ENCODE measurements around the gene PADI2. TPM values are rescaled to one million over a fixed set of nuclear protein-coding genes. Genes with fewer than 3 reads are reported as not detected.

PADI2 gene
- total RNA-seq, 4 donors from 2014 or later, result 0.29 to 2.8 (median 0.67) TPM

- DNase-seq, result no peak
- intact Hi-C loops (cut with DNase I; ENCODE audit: low total_unique reads), result no loop called here
- Histone ChIP-seq H3K27ac (no peak overlapping the region), H3K9me3 (no peaks in the 10 kb centered on the region), H3K36me3 (no peaks in the 10 kb centered on the region), H3K4me3 (no peak overlapping the region), H3K27me3 (no peaks in the 10 kb centered on the region), H3K4me1 (no peaks in the 10 kb centered on the region)
- TF ChIP-seq POLR2A (IDR thresholded peaks at IDR 0.05) (no peak), CTCF (IDR thresholded peaks at IDR 0.05) (no peak)
Observed at GRCh38 chr1:17097147-17097546, 22.1 kb downstream of the PADI2 start.

- TF ChIP-seq POLR2A (IDR thresholded peaks at IDR 0.05) (no peak), CTCF (IDR thresholded peaks at IDR 0.05) (no peak)
- H3K4me3 ChIP-seq, result no peak overlapping the region
- intact Hi-C loops (cut with DNase I; ENCODE audit: low total_unique reads), result no loop called here
- DNase-seq, result no peak
- H3K27me3 ChIP-seq, result no peaks in the 10 kb centered on the region
- no peaks in the 10 kb centered on the region for H3K36me3 ChIP-seq
- H3K27ac ChIP-seq, result no peak overlapping the region
- no peaks in the 10 kb centered on the region for H3K9me3 ChIP-seq
- no peaks in the 10 kb centered on the region for H3K4me1 ChIP-seq
Observed at GRCh38 chr1:17096584-17096983, 22.7 kb downstream of the PADI2 start.

GRCh38 chr1:17095141-17095540 is 24.1 kb downstream of the PADI2 start:
- Histone ChIP-seq H3K4me3 (no peak overlapping the region), H3K4me1 (no peaks in the 10 kb centered on the region), H3K27me3 (no peaks in the 10 kb centered on the region), H3K27ac (no peak overlapping the region), H3K36me3 (no peaks in the 10 kb centered on the region), H3K9me3 (no peaks in the 10 kb centered on the region)
- intact Hi-C loops (cut with DNase I; ENCODE audit: low total_unique reads), result no loop called here
- DNase-seq, result no peak
- TF ChIP-seq CTCF (IDR thresholded peaks at IDR 0.05), result no peak
- no peak for TF ChIP-seq POLR2A (IDR thresholded peaks at IDR 0.05)

DNA sequence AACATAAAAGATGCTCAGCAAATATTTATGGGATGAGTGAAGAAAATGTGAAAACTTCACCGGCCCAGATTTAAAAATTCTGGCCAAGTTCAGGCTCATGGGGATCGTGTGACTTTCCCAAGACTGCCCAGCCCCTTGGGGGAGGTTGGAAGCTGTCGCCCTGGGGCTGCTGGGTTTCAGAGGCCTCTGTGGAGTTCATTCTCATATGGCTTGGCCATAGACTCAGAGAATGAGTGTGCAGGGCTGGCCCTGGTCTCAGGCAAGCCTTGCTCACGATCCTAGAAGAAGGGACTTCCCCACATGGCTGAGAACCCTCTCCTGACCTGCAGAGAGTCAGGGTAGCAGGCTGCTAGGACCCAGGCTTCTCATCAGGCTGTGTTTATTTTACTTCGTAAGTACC is 24.6 kb downstream of the PADI2 start:
- Histone ChIP-seq H3K27ac (no peak overlapping the region), H3K36me3 (no peaks in the 10 kb centered on the region), H3K4me3 (no peak overlapping the region), H3K9me3 (no peaks in the 10 kb centered on the region), H3K27me3 (no peaks in the 10 kb centered on the region), H3K4me1 (no peaks in the 10 kb centered on the region)
- TF ChIP-seq POLR2A (IDR thresholded peaks at IDR 0.05) (no peak), CTCF (IDR thresholded peaks at IDR 0.05) (no peak)
- no peak for DNase-seq
- intact Hi-C loops (cut with DNase I; ENCODE audit: low total_unique reads), result no loop called here

DNA sequence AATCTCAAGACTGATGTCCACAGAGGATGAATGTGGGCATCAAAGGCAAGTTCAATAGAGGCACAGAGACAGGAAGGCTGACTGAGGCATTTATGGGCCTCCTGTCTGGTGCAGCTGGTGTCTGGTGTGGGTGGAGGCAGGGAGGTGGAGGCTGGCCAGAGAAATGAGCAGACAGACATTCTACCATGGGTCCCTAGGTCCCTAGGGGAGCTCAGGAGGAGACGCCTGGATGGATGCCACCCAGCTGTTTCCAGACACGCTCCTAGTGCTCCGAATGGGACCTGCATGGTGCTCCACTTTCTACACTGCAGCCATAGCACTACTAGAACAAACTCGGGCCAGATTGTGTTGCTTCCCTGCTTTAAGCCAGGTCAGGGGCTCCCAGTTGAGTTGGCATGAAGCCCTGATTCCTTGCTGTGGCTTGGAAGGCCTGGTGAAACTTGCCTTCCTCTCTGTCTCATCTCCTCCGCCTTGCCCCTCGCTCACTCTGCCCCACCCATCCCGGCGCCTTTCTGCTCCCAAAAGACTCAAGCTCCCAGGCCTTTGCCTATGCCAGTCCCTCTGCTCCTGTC is 25.3 kb downstream of the PADI2 start:
- no peak for TF ChIP-seq POLR2A (IDR thresholded peaks at IDR 0.05)
- TF ChIP-seq CTCF (IDR thresholded peaks at IDR 0.05), result no peak
- no peaks in the 10 kb centered on the region for H3K4me1 ChIP-seq
- intact Hi-C loops (cut with DNase I; ENCODE audit: low total_unique reads), result no loop called here
- H3K4me3 ChIP-seq, result no peak overlapping the region
- H3K27ac ChIP-seq, result no peak overlapping the region
- H3K27me3 ChIP-seq, result no peaks in the 10 kb centered on the region
- DNase-seq, result no peak
- no peaks in the 10 kb centered on the region for H3K9me3 ChIP-seq
- no peaks in the 10 kb centered on the region for H3K36me3 ChIP-seq

Measured in uterus (tissue), 4 donors.